Chondrocyte (in vitro differentiated cells): ENCODE data around the gene CRLF1. TPM values are rescaled to one million over a fixed set of nuclear protein-coding genes. Genes with fewer than 3 reads are reported as not detected.
A peak's percentile ranks its signal among the peaks of the same experiment; 100 is the strongest.
"Not testable (repeated sequence)": the region's sequence is repeated elsewhere in the genome, so short reads cannot be mapped to it uniquely, and the experiment has no call there.

Experiments used
- DNase-seq: peaks from one replicate; pipeline ENCODE4 v3.0.0; 2021; ENCODE audit warnings: mixed read lengths, low spot score
- H3K27ac Mint-ChIP-seq: one replicate; pipeline ENCODE4 v1.8.0; 2021; ENCODE audit warnings: mild to moderate bottlenecking, moderate library complexity, mixed read lengths; ENCODE audit not compliant: unreplicated experiment
- H3K27me3 Mint-ChIP-seq: 2 replicates; pipeline ENCODE4 v1.8.0; 2021; ENCODE audit warnings: low read depth, mixed read lengths
- H3K36me3 Mint-ChIP-seq: 2 replicates; pipeline ENCODE4 v1.8.0; 2021; ENCODE audit warnings: low read depth, mixed read lengths
- H3K4me1 Mint-ChIP-seq: 2 replicates; pipeline ENCODE4 v1.8.0; 2021; ENCODE audit warnings: low read depth, mild to moderate bottlenecking, mixed read lengths
- H3K4me3 Mint-ChIP-seq: one replicate; pipeline ENCODE4 v1.8.0; 2021; ENCODE audit warnings: mild to moderate bottlenecking, moderate library complexity, mixed read lengths; ENCODE audit not compliant: unreplicated experiment
- H3K9me3 Mint-ChIP-seq: 2 replicates; pipeline ENCODE4 v1.8.0; 2021; ENCODE audit warnings: low read depth, mixed read lengths
- total RNA-seq: library from RNA; stranded (reverse); gene quantifications from 3 replicates; pipeline ENCODE4 v1.2.1, GENCODE V29; 2021
- TF ChIP-seq, protein P1 (sequence below): fragments of 200-600 bp; sonication (generic); IDR thresholded peaks from 2 replicates; pipeline ENCODE4 v1.5.0; 2021; ENCODE audit warnings: antibody characterized with exemption, mild to moderate bottlenecking, moderate library complexity

CRLF1 gene
- total RNA-seq, 1 donor from 2014 or later = 13.2 TPM

DNA sequence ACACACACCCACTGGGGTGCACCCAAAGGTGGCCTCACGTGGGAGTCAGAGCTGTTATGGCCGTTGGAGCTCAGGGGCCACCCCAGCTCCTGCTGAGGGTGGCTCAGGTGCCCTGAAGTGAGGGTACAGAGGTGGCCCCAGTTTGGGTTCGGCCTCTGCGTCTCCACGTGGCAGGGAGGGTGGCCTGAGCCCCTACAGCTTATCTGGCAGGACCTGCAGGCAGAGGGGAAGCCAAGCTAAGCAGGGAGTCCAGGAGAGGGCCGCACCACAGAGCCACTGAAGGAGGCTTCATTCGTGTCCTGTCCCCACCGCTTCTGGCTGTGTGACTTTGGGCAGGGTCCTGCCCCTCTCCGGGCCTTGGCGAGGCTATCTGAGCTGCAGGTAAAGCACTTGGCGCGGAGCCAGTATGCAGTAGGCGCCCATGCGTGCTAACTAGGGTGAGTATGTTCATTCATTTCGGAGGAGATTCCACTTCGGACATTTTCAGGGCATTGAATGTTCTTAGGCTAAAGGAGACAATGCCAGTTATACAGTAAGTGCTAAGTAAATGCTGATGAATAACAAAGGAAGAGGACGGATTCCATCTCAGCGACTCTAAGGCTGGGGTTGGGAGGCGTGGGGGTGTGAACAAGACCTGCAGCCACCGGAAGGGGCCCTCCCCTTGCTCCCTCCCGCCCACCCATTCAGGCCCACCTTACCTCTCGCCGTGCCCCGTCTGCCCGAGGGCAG is 13.1 kb downstream of the CRLF1 start:
- no peaks in the 10 kb centered on the region for H3K27me3 Mint-ChIP-seq
- no peak overlapping the region for H3K4me3 Mint-ChIP-seq
- no peak overlapping the region for H3K27ac Mint-ChIP-seq
- TF ChIP-seq, protein P1, sequence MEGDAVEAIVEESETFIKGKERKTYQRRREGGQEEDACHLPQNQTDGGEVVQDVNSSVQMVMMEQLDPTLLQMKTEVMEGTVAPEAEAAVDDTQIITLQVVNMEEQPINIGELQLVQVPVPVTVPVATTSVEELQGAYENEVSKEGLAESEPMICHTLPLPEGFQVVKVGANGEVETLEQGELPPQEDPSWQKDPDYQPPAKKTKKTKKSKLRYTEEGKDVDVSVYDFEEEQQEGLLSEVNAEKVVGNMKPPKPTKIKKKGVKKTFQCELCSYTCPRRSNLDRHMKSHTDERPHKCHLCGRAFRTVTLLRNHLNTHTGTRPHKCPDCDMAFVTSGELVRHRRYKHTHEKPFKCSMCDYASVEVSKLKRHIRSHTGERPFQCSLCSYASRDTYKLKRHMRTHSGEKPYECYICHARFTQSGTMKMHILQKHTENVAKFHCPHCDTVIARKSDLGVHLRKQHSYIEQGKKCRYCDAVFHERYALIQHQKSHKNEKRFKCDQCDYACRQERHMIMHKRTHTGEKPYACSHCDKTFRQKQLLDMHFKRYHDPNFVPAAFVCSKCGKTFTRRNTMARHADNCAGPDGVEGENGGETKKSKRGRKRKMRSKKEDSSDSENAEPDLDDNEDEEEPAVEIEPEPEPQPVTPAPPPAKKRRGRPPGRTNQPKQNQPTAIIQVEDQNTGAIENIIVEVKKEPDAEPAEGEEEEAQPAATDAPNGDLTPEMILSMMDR = no peak
- no peak for DNase-seq
- no peaks in the 10 kb centered on the region for H3K9me3 Mint-ChIP-seq
- H3K4me1 Mint-ChIP-seq = peaks cover 14% of the 10 kb centered on the region
- H3K36me3 Mint-ChIP-seq = no peaks in the 10 kb centered on the region

DNA sequence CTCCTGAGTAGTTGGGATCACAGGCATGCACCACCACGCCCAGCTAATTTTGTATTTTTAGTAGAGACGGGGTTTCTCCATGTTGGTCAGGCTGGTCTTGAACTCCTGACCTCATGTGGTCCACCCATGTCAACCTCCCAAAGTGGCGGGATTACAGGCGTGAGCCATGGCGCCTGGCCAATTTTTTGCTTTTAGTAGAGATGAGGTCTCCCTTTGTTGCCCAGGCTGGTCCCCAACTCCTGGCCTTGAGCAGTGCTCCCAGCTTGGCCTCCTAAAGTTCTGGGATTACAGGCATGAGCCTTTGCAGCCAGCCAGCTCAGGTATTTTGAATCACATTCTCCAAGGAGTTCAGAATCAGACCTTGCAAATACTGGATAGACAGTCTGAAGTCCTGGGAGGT is 13.9 kb downstream of the CRLF1 start:
- not testable (repeated sequence) for H3K27ac Mint-ChIP-seq, H3K27me3 Mint-ChIP-seq, DNase-seq, H3K36me3 Mint-ChIP-seq, H3K4me3 Mint-ChIP-seq, H3K9me3 Mint-ChIP-seq
- peaks cover 19% of the 10 kb centered on the region for H3K4me1 Mint-ChIP-seq

DNA sequence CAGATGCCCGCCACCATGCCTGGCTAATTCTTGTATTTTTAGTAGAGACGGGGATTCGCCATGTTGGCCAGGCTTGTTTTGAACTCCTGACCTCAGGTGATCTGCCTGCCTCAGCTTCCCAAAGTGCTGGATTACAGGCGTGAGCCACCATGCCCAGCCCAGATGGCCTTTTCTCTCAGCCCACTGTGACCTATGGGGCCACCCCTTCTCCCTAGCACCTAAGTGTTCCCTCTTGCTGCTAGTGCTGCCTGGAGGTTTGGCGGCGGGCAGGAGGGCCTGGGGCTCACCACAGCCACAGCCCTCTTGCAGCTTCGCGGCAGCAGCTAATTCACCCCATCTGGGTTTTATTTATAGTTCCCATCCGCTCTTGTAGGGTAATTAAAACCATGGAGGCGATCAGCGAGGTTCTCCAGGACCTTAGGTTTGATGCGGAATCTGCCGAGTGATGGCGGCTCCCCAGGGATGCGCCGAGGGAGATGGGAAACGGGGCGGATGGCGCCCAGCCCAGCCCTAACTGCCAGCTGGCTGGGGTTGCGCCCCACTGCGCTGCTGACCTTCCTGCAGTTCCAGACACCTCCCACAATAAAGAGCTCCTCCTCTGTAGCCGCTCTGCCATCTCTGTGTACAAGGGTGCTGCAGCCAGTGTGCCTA is 14.7 kb downstream of the CRLF1 start:
- no peak overlapping the region for H3K27ac Mint-ChIP-seq
- no peaks in the 10 kb centered on the region for H3K9me3 Mint-ChIP-seq
- TF ChIP-seq, protein P1 = no peak
- H3K4me3 Mint-ChIP-seq = no peak overlapping the region
- no peaks in the 10 kb centered on the region for H3K27me3 Mint-ChIP-seq
- no peak for DNase-seq
- H3K4me1 Mint-ChIP-seq = peaks cover 19% of the 10 kb centered on the region
- no peaks in the 10 kb centered on the region for H3K36me3 Mint-ChIP-seq

DNA sequence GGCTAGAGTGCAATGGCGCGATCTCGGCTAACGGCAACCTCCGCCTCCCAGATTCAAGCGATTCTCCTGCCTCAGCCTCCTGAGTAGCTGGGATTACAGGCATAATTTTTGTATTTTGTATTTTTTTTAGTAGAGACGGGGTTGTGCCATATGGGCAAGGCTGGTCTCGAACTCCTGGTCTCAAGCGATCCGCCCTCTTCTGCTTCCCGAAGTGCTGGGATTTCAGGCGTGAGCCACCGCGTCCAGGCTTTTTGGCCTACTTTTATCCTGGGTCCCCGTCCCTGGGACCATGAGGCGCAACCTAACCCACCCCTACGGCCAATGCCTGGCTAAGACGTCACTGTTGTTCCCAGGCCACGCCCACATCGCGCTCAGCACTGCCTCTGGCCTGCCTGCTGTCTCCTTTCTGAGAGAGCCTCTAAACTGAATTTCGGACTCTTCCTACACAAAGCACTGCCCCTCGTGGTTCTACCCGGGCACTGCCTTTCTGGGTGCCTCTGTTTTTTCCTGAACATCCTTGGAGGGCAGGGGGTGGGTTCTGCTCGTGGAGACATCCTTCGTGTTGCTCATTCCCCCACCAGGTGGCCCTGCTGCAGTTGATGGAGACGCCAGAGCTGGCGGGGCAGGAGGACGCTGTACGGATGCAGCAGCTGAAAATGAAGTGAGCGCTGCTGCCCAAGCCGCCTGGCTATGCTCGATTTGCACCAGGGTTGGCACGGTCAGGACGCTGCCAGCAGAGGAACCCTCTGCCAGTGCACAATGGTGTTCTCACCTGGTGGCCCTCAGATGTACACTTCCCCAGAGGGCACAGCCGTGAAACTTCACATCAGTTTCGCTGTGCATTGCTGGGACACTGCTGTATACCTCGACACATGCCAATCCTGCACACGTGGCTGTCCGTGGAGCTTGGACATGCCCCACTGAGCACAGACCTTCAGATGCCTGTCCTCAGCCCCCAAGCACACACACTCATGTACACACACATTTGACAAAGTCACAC is 16.0 kb downstream of the CRLF1 start:
- DNase-seq = no peak
- TF ChIP-seq, protein P1 = peak; percentile 76
- peak overlapping the region; percentile 90 for H3K27ac Mint-ChIP-seq

DNA sequence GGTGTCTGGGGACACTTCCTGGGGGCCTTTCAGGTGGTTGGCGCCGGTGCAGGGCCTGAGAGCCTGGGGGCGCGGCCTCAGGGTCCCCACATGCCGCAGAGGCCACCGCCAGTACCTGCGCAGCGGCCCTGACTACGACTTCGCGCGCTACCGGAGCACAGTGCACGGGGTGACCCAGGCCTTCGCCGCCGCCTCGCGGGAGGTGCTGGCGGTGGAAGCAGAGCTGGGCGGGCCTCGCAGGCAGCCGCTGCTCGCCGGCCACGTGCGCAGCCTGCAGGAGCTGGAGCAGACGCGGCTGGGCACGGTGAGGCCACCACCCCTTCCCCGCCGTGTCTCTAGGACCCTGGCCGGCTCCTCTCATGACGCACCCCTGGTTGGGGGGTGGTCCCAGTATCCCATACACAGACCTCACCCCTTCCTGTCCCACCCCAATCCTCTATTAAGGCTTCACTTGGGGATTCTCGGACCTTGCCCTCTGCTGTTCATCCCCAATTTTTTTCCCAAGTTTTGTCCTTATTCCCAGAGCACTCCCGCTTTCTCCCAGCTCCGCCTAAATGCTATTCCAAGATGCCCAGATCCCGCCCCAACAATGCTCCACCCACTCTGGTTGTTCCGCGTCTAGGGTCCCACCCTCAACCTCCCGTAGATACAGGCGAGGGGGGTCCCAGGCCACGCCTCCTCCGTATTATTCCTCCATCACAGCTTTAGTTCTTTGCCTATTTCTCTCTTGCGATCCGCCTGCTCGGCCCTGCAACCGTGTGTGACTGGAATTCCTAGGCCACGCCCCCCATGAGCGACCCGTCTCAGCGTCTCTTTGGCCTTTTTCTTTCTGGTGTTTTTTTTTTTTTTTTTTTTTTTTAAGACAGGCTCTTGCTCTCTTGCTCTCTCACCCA is 17.0 kb downstream of the CRLF1 start:
- Mint-ChIP-seq H3K36me3 (no peaks in the 10 kb centered on the region), H3K27ac (peak overlapping the region; percentile 77), H3K4me1 (peaks cover 17% of the 10 kb centered on the region), H3K4me3 (peak overlapping the region; percentile 80), H3K27me3 (no peaks in the 10 kb centered on the region), H3K9me3 (no peaks in the 10 kb centered on the region)
- TF ChIP-seq, protein P1 = no peak
- no peak for DNase-seq

More for the DNA sequence above, 16.0 kb downstream of the CRLF1 start:
- no peaks in the 10 kb centered on the region for H3K36me3 Mint-ChIP-seq
- peak overlapping the region; percentile 80 for H3K4me3 Mint-ChIP-seq
- H3K9me3 Mint-ChIP-seq = no peaks in the 10 kb centered on the region
- H3K4me1 Mint-ChIP-seq = peaks cover 19% of the 10 kb centered on the region
- H3K27me3 Mint-ChIP-seq = no peaks in the 10 kb centered on the region
